Ureter (tissue), 1 donor: ENCODE measurements around the gene FTL. TPM values are rescaled to one million over a fixed set of nuclear protein-coding genes. Genes with fewer than 3 reads are reported as not detected.
"Not testable (repeated sequence)": the region's sequence is repeated elsewhere in the genome, so short reads cannot be mapped to it uniquely, and the experiment has no call there.

Experiments used
- DNase-seq: peaks from one replicate; pipeline ENCODE4 v3.0.0-alpha.2; 2020; ENCODE audit warnings: low spot score
- total RNA-seq: library from RNA; stranded (reverse); gene quantifications from one replicate; pipeline ENCODE4 v1.2.4, GENCODE V29; 2023
- donor health status: DM: yes; HTN: yes; CAD: no.

The FTL gene
- 1,526 TPM for total RNA-seq

DNA sequence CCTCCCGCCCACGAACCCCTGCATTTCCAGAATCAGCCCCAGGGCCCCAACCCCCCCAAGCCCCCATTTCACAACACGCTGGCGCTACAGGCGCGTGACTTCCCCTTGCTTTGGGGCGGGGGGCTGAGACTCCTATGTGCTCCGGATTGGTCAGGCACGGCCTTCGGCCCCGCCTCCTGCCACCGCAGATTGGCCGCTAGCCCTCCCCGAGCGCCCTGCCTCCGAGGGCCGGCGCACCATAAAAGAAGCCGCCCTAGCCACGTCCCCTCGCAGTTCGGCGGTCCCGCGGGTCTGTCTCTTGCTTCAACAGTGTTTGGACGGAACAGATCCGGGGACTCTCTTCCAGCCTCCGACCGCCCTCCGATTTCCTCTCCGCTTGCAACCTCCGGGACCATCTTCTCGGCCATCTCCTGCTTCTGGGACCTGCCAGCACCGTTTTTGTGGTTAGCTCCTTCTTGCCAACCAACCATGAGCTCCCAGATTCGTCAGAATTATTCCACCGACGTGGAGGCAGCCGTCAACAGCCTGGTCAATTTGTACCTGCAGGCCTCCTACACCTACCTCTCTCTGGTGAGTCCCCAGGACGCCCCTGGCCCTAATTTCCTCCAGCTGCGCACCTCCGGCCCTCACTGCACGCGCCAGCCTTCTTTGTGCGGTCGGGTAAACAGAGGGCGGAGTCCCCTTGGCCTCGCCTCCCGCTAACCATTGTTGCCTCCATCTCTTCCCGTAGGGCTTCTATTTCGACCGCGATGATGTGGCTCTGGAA, at the start of gene FTL:
Gene FTL, plus strand, starts transcription at position 270 of the 766 bp plus-strand sequence. Its CDS starts 199 bp downstream, at position 469.
- peak; percentile 98 for DNase-seq

DNA sequence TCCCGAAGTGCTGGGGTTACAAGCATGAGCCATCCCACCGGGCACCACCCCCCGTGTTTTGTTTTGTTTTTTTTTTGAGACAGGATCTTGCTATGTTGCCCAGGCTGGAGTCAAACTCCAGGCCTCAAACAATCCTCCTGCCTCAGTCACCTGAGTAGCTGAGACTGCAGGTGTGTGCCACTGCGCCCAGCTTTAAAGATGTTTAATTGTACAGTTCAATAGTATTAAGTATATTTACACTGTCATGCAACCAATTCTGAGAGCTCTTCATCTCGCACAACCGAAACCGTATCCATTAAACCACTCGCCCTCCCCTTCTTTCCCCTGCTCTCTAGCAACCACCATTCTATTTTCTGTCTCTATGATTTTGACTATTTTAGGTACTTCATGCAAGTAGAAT, 49.4 kb upstream of the FTL start:
- DNase-seq: no peak

DNA sequence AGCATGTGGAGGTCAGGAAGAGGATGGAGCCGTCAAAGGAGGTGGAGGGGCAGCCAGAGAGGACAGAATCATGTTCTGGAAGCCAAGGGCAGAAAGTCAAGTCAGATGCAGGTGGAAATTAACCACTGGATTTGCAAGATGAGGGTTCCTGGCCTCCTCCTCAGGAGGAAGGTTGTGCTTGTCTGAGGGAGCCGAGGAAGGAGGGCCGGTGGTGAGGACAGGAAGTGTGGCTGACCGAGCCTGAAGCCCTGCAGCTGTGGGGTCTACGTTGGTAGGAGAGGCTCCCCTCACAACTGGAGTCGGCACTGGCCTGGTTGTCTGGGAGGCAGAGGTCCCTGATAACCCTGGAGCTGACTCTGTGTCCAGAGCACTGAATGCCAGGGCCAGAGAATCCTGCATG, 47.0 kb upstream of the FTL start:
- no peak for DNase-seq

DNA sequence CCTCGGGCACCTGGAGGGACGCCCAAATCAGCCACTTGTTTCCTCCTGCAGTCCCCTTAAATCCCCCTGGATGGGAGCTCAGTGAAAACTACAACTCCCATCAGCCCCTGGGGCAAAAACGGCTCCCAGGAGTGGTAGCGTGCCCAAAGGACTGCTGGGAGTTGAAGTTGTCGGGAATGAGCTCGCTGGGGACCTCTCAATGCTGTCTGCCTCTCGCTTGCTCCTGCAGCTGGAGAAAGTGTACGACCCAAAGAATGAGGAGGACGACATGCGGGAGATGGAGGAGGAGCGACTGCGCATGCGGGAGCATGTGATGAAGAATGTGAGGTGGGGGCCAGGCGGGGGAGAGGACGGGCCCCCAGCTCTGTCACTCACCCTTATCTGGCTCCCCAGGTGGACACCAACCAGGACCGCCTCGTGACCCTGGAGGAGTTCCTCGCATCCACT, 46.3 kb upstream of the FTL start:
- DNase-seq: no peak

DNA sequence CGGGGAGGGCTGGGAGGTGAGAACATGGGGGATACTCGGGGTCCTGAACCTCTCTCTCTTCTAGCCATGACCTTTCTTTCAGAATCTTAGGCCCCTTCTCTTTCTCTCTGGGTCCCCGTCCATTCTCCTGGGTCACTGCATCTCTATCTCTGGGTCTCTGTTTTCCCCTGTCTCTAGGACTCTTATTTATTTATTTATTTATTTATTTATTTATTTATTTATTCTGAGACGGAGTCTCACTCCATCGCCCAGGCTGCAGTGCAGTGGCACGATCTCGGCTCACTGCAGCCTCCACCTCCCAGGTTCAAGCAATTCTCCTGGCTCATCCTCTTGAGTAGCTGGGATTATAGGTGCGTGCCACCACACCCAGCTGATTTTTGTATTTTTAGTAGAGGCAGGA, 45.8 kb upstream of the FTL start:
- not testable (repeated sequence) for DNase-seq

DNA sequence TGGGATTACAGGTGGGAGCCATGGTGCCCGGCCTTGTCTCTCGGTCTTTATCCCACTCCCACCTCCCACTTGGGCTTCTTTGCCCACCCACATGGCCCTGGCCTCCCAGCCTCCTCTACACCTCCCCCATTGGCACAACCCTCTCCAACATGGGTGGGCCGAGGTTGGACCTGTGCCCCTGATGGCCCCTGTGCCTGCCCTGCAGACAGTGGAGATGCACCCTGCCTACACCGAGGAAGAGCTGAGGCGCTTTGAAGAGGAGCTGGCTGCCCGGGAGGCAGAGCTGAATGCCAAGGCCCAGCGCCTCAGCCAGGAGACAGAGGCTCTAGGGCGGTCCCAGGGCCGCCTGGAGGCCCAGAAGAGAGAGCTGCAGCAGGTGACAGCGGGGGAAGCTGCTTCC, 44.2 kb upstream of the FTL start:
- DNase-seq: no peak

DNA sequence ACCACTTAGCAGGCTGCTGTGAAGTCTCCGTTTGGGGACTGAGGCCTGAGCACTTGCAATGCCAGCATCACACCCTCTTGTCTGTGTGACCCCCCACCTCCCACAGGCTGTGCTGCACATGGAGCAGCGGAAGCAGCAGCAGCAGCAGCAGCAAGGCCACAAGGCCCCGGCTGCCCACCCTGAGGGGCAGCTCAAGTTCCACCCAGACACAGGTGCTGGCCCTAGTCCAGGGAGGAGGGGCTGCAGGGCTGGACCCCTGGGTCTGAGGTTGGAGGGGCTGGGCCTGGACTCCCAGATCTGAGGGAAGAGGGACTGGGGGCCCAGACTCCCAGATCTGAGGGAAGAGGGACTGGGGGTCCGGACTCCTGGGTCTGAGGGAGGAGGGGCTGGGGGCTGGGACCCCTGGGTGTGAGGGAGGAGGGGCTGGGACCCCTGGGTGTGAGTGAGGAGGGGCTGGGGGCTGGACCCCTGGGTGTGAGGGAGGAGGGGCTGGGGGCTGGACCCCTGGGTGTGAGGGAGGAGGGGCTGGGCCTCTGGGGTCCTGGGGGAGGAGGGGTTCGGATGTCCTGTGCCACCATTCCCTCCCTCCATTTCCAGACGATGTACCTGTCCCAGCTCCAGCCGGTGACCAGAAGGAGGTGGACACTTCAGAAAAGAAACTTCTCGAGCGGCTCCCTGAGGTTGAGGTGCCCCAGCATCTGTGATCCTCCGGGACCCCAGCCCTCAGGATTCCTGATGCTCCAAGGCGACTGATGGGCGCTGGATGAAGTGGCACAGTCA, 43.2 kb upstream of the FTL start:
- DNase-seq: no peak

DNA sequence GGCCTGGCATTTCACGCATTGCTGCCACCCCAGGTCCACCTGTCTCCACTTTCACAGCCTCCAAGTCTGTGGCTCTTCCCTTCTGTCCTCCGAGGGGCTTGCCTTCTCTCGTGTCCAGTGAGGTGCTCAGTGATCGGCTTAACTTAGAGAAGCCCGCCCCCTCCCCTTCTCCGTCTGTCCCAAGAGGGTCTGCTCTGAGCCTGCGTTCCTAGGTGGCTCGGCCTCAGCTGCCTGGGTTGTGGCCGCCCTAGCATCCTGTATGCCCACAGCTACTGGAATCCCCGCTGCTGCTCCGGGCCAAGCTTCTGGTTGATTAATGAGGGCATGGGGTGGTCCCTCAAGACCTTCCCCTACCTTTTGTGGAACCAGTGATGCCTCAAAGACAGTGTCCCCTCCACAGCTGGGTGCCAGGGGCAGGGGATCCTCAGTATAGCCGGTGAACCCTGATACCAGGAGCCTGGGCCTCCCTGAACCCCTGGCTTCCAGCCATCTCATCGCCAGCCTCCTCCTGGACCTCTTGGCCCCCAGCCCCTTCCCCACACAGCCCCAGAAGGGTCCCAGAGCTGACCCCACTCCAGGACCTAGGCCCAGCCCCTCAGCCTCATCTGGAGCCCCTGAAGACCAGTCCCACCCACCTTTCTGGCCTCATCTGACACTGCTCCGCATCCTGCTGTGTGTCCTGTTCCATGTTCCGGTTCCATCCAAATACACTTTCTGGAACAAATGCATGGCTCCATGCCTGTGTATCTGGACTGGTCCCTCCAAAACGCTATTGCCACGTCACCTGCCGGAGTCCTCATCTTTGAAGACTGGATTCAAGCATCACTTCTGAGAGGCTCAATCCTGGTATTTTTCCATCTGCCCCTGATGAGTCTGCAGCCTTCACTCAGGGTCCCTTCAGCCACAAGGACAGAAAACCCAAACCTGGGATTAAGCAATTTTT, 42.3 kb upstream of the FTL start:
- no peak for DNase-seq

DNA sequence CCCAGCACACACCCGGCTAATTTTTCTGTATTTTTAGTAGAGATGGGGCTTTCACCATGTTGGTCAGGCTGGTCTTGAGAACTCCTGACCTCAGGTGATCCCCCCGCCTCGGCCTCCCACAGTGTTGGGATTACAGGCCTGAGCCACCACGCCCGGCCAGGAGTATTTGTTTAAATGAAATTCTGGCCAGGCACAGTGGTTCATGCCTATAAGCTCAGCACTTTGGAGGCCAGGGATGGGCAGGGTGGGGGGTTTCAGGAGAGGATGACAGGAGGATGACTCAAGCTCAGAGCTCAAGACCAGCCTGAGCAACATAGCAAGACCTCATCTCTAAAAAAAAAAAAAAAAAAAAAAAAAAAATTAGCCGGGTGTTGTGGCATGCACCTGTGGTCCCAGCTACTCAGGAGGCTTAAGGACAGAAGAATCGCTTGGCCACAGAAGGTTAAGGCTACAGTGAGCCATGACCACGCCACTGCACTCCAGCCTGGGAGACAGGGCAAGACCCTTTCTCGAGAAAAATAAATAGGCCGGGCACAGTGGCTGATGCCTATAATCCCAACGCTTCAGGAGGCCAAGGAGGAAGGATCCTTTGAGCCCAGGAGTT, 39.8 kb upstream of the FTL start:
- no peak for DNase-seq

DNA sequence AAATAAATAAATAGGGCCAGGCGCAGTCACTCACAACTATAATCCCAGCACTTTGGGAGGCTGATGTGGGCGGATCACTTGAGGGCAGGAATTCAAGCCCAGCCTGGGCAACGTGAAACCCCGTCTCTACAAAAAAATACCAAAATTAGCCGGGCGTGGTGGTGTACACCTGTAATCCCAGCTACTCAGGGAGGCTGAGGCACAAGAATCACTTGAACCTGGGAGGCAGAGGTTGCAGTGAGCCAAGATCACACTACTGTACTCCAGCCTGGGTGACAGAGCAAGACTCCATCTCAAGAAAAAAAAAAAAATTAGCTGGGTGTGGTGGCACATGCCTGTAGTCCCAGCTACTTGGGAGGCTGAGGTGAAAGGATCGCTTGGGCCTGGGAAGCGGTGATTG, 39.2 kb upstream of the FTL start:
- DNase-seq: not testable (repeated sequence)

DNA sequence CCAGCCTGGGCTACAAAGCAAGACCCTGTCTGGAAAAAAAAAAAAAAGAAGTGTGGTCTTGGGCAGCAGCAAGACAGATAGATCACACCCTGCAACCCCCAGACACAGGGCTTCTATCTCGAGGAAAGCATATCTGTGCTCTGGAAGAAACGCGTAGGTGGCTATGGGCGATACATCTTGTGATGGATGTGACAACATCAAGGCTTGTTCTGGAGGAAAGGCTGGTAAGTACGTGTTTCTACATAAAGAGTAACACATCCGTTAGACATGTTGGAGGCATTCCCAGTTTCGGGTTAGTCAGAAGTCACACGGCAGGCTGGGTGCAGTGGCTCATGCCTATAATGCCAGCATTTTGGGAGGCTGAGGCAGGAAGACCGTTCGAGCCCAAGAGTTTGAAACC, 38.2 kb upstream of the FTL start:
- DNase-seq: peak; percentile 81

DNA sequence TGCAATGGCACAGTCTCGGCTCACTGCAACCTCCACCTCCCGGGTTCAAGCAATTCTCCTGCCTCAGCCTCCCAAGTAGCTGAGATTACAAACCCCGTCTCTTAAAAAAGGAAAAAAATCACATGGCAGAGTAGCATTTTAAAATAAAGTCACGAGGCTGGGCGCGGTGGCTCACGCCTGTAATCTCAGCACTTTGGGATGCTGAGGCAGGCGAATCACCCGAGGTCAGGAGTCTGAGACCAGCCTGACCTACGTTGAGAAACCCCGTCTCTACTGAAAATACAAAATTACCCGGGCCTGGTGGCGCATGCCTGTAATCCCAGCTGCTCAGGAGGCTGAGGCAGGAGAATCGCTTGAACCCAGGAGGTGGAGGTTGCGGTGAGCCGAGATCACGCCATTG, 37.4 kb upstream of the FTL start:
- not testable (repeated sequence) for DNase-seq

DNA sequence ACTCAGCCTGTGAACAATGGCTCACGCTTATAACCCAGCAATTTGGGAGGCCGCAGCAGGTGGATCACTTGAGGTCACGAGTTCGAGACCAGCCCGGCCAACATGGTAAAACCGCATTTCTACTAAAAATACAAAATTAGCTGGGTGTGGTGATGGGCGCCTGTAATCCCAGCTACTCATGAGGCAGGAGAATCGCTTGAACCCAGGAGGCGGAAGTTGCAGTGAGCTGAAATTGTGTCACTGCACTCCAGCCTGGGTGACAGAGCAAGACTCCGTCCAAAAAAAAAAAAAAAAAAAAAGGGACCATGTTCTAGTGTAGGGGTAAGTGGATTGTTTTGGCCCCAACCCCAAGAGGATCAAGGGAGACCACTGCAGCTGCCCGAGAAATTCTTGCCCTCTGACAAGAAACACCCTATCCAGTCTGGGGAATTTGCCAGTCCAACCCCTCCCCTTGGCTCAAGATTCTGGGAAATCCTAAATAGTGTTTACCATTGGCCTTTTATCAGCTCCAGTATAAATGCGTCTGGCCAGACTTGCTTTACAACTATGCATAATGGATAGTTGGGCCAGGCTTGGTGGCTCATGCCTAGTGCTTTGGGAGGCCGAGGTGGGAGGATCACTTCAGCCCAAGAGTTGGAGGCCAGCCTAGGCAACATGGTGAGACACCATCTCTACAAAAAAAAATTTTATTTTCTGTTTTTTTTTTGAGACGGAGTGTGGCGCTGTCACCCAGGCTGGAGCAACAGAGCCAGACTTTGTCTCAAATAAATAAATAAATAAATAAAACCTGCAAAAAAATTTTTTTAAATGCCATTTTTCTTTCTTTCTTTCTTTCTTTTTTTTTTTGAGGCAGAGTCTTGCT, 36.7 kb upstream of the FTL start:
- DNase-seq: no peak

DNA sequence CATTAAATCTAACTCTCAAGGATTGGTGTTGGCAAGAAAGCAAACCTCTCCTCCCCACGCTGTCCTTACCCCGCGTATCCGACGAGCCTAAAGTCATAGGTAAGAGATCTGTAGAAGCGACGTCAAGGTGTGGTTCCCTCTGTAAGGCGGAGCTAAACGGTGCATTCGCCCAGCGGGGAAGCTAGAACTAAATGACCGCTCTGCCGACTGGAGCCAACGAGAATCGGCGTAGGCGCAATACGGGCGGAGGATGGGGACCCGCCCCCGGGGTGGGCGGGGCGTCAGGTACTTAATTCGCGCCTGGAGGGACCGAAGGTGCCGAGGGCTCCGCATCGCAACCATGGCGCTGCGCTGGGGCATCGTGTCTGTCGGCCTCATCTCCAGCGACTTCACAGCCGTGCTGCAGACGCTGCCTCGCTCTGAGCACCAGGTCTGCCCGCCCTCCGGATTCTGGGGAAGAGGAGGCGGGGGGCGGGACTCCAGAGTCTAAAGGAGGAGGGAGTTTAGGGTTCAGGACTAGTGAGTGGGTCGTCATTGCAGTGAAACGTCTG, 31.7 kb upstream of the FTL start, which contains the start of gene DHDH:
Gene DHDH, plus strand, starts transcription at position 318 of the 551 bp plus-strand sequence. Its CDS starts 23 bp downstream, at position 341.
- peak; percentile 83 for DNase-seq

DNA sequence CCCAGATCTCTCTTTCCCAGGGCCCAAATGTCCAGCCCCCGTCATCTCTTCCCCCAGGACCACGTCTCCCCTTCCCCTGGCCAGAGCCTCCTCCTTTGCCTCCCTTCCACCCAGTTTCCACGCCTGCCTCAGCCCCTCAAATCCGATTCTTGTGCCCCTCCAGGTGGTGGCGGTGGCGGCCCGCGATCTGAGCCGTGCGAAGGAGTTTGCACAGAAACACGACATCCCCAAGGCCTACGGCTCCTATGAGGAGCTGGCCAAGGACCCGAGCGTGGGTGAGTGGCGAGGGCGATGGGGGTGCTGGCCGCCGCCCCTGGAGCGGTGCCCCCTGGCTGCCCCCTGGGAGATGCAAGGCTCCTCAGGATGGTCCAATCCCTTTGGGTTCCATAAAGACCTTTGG, 30.3 kb upstream of the FTL start:
- DNase-seq: no peak

DNA sequence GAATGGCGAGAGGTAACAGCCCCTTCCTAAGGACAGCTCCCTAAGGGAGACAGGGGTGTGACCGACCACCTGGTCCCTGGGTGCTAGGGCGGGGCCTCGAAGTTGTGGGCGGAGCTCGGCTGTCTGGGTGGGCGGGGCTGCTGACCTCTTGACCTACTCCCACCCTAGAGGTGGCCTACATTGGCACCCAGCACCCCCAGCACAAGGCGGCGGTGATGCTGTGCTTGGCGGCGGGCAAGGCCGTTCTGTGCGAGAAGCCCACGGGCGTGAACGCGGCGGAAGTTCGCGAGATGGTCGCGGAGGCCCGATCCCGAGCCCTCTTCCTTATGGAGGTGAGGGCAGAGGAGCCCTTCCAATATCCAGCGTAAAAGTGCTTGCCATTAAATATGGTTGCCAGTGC, 29.2 kb upstream of the FTL start:
- no peak for DNase-seq

DNA sequence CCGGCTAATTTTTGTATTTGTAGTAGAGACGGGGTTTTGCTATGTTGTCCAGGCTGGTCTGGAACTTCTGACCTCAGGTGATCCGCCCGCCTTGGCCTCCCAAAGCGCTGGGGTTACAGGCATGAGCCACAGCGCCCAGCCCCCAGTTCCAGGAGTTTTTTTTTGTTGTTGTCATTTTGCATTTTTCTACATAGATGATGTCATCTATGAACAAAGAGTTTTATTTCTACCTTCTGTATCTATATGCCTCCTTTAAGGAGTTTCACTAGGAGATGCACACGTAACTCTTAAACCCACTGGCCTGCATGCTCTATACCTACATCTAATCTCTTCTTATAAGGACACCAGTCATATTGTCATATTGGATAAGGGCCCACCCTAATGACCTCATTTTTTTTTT, 26.9 kb upstream of the FTL start:
- no peak for DNase-seq

DNA sequence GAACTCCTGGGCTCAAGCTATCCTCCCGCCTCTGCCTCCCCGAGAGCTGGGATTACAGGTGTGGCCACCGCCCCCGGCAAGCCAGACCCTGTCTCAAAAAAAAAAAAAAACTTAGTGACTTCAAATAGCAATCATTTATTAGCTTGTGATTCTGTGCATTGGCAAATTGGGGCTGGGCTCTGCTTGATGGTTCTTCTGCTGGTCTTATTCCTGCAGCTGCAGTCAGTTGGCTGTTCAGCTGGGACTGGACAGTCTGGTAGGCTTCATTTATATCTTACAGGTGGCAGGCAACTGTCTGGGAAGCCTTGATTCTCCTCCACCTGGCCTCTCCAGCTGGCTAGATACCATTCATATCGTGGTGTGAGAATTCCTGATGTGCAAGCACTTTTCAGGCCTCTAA, 24.2 kb upstream of the FTL start:
- DNase-seq: no peak

DNA sequence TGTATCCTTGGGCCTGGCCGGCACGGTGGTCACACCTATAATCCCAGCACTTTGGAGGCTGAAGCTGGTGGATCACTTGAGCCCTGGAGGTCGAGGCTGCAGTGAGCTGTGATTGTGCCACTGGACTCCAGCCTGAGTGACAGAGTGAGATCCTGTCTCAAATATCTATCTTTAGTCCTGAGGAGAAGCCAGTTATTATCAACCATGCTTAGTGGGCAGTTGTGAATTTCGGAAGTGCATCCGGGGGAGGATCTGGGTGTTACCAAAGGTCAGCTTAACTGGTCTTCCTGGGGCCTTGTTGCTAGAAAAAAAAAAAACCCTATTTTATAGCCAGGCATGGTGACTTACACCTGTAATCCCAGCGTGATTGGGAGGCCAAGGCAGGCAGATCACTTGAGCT, 22.0 kb upstream of the FTL start:
- DNase-seq: no peak

DNA sequence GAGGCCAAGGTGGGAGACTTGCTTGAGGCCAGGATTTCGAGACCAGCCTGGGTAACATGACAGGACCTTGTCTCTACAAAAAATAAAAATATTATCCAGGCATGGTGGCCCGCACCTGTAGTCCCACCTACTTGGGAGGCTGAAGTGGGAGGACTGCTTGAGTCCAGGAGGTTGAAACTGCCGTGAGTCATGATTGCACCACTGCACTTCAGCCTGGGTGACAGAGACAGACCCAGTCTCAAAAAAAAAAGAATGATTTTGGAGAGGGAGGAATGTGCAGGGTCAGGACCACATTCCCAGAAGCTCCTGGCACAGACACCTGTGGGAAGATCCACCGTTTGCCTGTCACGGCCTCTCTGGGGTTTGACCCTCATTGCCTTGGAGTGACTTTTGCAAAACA, 19.7 kb upstream of the FTL start:
- DNase-seq: no peak
